Astrocyte of the spinal cord (primary cell): Measurements from ENCODE around the gene BDH2.

Source experiments
- DNase-seq: peaks from one replicate; pipeline ENCODE4 v3.0.0; 2011; ENCODE audit warnings: low read depth, low spot score
- H3K4me3 ChIP-seq: 2 replicates; pipeline ENCODE4 v1.5.1; 2011; ENCODE audit warnings: low read depth, mild to moderate bottlenecking, low read length, moderate library complexity
- CTCF ChIP-seq: IDR thresholded peaks from 2 replicates; pipeline ENCODE4 v1.5.1; 2012; ENCODE audit warnings: low read depth, mild to moderate bottlenecking, low read length, inconsistent platforms
- in situ Hi-C: cut with HindIII; loops from 2 replicates; pipeline ENCODE4 v1.10.0; 2017; ENCODE audit warnings: low sequenced_read_pairs

The BDH2 gene

GRCh38 chr4:103052779-103053178, 46.9 kb downstream of the BDH2 start:
- in situ Hi-C loops = no loop called here
- DNase-seq = no peak
- TF ChIP-seq CTCF = no peak
- no peak overlapping the region for H3K4me3 ChIP-seq

- no peak for DNase-seq
- TF ChIP-seq CTCF = no peak
- in situ Hi-C loops = no loop called here
- H3K4me3 ChIP-seq = no peak overlapping the region
Observed at GRCh38 chr4:103052145-103052544, 47.5 kb downstream of the BDH2 start.

- no peak for TF ChIP-seq CTCF
- in situ Hi-C loops = no loop called here
- no peak for DNase-seq
- H3K4me3 ChIP-seq = no peak overlapping the region
Observed at GRCh38 chr4:103050736-103051436, 48.7 kb downstream of the BDH2 start.

- peak; percentile 44 for DNase-seq
Observed at GRCh38 chr4:103046416-103047290, 53.0 kb downstream of the BDH2 start.

GRCh38 chr4:103044183-103044582, 55.5 kb downstream of the BDH2 start:
- in situ Hi-C loops = no loop called here
- no peak for TF ChIP-seq CTCF
- no peak overlapping the region for H3K4me3 ChIP-seq
- no peak for DNase-seq

More at GRCh38 chr4:103046416-103047290, 53.0 kb downstream of the BDH2 start:
- peak; percentile 83 for TF ChIP-seq CTCF
- in situ Hi-C loops = no loop called here
- H3K4me3 ChIP-seq = no peak overlapping the region

- DNase-seq = no peak
- H3K4me3 ChIP-seq = no peak overlapping the region
- in situ Hi-C loops = no loop called here
- TF ChIP-seq CTCF = no peak
Observed at GRCh38 chr4:103036169-103036568, 63.5 kb downstream of the BDH2 start.
